ENCODE results near the gene UBE2L5. TPM values are rescaled to one million over a fixed set of nuclear protein-coding genes. Genes with fewer than 3 reads are reported as not detected.

UBE2L5 gene
- total and polyA plus RNA-seq, 2 donors (not counting 1 experiment from before 2014, with no cell fraction given), result 0.20 TPM; not detected in 1

DNA sequence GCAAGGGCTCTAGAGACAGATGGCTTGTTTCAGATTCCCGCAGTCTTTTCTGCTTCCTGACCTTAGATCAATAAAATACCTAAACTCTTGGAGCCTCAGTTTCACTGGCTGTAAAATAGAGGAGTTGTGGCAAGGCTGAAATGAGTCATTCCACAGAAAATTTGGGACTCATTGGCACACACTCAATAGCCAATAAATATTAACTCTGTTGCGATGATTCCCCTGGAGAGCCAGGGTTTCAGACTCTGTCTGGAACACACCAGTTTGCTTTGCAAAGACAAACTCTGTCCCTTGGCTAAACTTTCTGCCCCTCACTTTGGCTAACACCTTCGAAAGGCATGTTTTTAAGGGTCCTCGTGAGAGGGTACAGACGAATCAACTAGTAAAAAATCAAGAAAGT is 18.1 kb upstream of the UBE2L5 start:
- no peak for DNase-seq (ENCODE audit: low read depth in 2 of 2)
- TF ChIP-seq EZH2 (IDR thresholded peaks at IDR 0.05; ENCODE audit: low read length, missing control alignments) (no peak), CTCF (conservative IDR thresholded peaks at IDR 0.05 in 1 of 2, IDR thresholded peaks at IDR 0.05 in 1 of 2; ENCODE audit: low read depth in 1 of 2, low read length in 2 of 2) (no peak)
- no peaks in the 10 kb centered on the region for H3K9me3 ChIP-seq (ENCODE audit: control insufficient read depth, insufficient read depth, low read depth, low read length)
- H3K27ac ChIP-seq (ENCODE audit: insufficient read depth, low read length), result no peak overlapping the region
- H4K20me1 ChIP-seq (ENCODE audit: control insufficient read depth, extremely low read depth, insufficient read depth, low read length), result no peaks in the 10 kb centered on the region
- H2AFZ ChIP-seq (ENCODE audit: low read length), result no peak overlapping the region
- H3K36me3 ChIP-seq (ENCODE audit: control insufficient read depth, insufficient read depth, low read length), result no peaks in the 10 kb centered on the region
- H3K9ac ChIP-seq (ENCODE audit: insufficient read depth, low read length), result no peak overlapping the region
- no peaks in the 10 kb centered on the region for H3K27me3 ChIP-seq (ENCODE audit: control insufficient read depth, insufficient read depth, low read length)
- no peak overlapping the region for H3K4me3 ChIP-seq (replicated peaks in 1 of 4; ENCODE audit: control extremely low read depth in 1 of 4, insufficient read depth in 1 of 4, low read depth in 3 of 4, low read length in 4 of 4)
- H3K4me1 ChIP-seq (ENCODE audit: control insufficient read depth, extremely low read depth, insufficient read depth, low read length), result peaks cover 3% of the 10 kb centered on the region
- H3K4me2 ChIP-seq (ENCODE audit: extremely low read depth, insufficient read depth, low read length), result no peak overlapping the region
- H3K79me2 ChIP-seq (ENCODE audit: control insufficient read depth, insufficient read depth, low read length), result no peaks in the 10 kb centered on the region

DNA sequence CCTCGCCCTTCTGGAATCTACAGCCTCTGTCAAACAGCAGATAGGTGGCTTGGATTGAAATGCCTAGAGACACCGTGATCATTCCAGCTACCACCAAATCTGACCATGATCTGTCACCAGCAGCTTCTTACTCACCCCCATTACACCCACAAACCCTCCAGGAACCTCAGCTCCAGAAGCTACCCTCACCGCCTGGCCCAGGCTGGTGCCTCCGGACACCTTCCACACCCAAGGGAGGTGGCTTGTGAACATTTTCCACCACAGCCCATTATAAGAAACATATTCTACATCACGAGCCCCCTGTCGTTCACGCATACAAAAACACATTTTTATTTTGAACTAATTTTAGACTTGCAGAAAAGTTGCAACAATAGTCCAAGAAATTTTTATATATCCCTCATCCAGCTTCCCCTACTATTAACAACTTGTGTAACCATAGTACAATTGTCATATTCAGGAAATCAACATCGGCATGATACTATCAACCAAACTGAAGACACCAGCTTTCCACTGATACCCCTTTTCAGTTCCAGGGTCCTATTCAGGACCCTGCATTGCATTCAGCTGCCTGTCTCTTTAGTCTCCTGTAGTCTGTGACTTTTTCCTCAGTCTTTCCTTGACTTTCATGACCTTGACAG is 15.4 kb upstream of the UBE2L5 start:
- no peaks in the 10 kb centered on the region for H3K36me3 ChIP-seq (ENCODE audit: control insufficient read depth, insufficient read depth, low read length)
- no peak overlapping the region for H2AFZ ChIP-seq (ENCODE audit: low read length)
- no peaks in the 10 kb centered on the region for H3K9me3 ChIP-seq (ENCODE audit: control insufficient read depth, insufficient read depth, low read depth, low read length)
- H3K4me3 ChIP-seq (replicated peaks in 1 of 4; ENCODE audit: control extremely low read depth in 1 of 4, insufficient read depth in 1 of 4, low read depth in 3 of 4, low read length in 4 of 4), result no peak overlapping the region
- H3K27me3 ChIP-seq (ENCODE audit: control insufficient read depth, insufficient read depth, low read length), result no peaks in the 10 kb centered on the region
- H3K79me2 ChIP-seq (ENCODE audit: control insufficient read depth, insufficient read depth, low read length), result no peaks in the 10 kb centered on the region
- H3K9ac ChIP-seq (ENCODE audit: insufficient read depth, low read length), result no peak overlapping the region
- H3K4me1 ChIP-seq (ENCODE audit: control insufficient read depth, extremely low read depth, insufficient read depth, low read length), result peaks cover 3% of the 10 kb centered on the region
- no peaks in the 10 kb centered on the region for H4K20me1 ChIP-seq (ENCODE audit: control insufficient read depth, extremely low read depth, insufficient read depth, low read length)
- no peak overlapping the region for H3K27ac ChIP-seq (ENCODE audit: insufficient read depth, low read length)
- no peak for DNase-seq (ENCODE audit: low read depth in 2 of 2)
- no peak for TF ChIP-seq EZH2 (IDR thresholded peaks at IDR 0.05; ENCODE audit: low read length, missing control alignments)
- no peak for TF ChIP-seq CTCF (conservative IDR thresholded peaks at IDR 0.05 in 1 of 2, IDR thresholded peaks at IDR 0.05 in 1 of 2; ENCODE audit: low read depth in 1 of 2, low read length in 2 of 2)
- H3K4me2 ChIP-seq (ENCODE audit: extremely low read depth, insufficient read depth, low read length), result no peak overlapping the region

- Histone ChIP-seq H3K27me3 (ENCODE audit: control insufficient read depth, insufficient read depth, low read length) (no peaks in the 10 kb centered on the region), H3K27ac (ENCODE audit: insufficient read depth, low read length) (peak overlapping the region; percentile 23), H4K20me1 (ENCODE audit: control insufficient read depth, extremely low read depth, insufficient read depth, low read length) (no peaks in the 10 kb centered on the region), H3K4me3 (replicated peaks in 1 of 4; ENCODE audit: control extremely low read depth in 1 of 4, insufficient read depth in 1 of 4, low read depth in 3 of 4, low read length in 4 of 4) (peak overlapping the region in 2 of 4 experiments; percentile 40 to 43), H3K36me3 (ENCODE audit: control insufficient read depth, insufficient read depth, low read length) (no peaks in the 10 kb centered on the region), H3K9ac (ENCODE audit: insufficient read depth, low read length) (no peak overlapping the region), H2AFZ (ENCODE audit: low read length) (peak overlapping the region; percentile 87), H3K4me2 (ENCODE audit: extremely low read depth, insufficient read depth, low read length) (peak overlapping the region; percentile 78), H3K4me1 (ENCODE audit: control insufficient read depth, extremely low read depth, insufficient read depth, low read length) (peaks cover 3% of the 10 kb centered on the region), H3K79me2 (ENCODE audit: control insufficient read depth, insufficient read depth, low read length) (no peaks in the 10 kb centered on the region), H3K9me3 (ENCODE audit: control insufficient read depth, insufficient read depth, low read depth, low read length) (no peaks in the 10 kb centered on the region)
- peak; percentile 87 to 89 for DNase-seq (ENCODE audit: low read depth in 2 of 2)
- peak; percentile 57 to 58 for TF ChIP-seq CTCF (conservative IDR thresholded peaks at IDR 0.05 in 1 of 2, IDR thresholded peaks at IDR 0.05 in 1 of 2; ENCODE audit: low read depth in 1 of 2, low read length in 2 of 2)
- TF ChIP-seq EZH2 (IDR thresholded peaks at IDR 0.05; ENCODE audit: low read length, missing control alignments), result no peak
Observed at GRCh38 chr13:30408319-30409101, 13.8 kb upstream of the UBE2L5 start.
